Activated CD8-positive, alpha-beta memory T cell treated with anti-CD3 and anti-CD28 coated beads, Interleukin-2, amount 50 U/mL, for 48 hours (primary cell): ENCODE measurements around the gene CNTNAP2.
"Not testable (repeated sequence)": the region's sequence is repeated elsewhere in the genome, so short reads cannot be mapped to it uniquely, and the experiment has no call there.

Experiments used
- DNase-seq: peaks from one replicate; pipeline ENCODE4 v3.0.0-alpha.2; 2020

The CNTNAP2 gene

GRCh38 chr7:146172112-146172511, 55.5 kb downstream of the CNTNAP2 start:
- no peak for DNase-seq

- no peak for DNase-seq
These were observed 59.1 kb downstream of the CNTNAP2 start for GRCh38 chr7:146175716-146176115.

- no peak for DNase-seq
These were observed 60.3 kb downstream of the CNTNAP2 start for GRCh38 chr7:146176860-146177259.

GRCh38 chr7:146177301-146177700, 60.7 kb downstream of the CNTNAP2 start:
- no peak for DNase-seq

GRCh38 chr7:146185844-146186243, 69.2 kb downstream of the CNTNAP2 start:
- DNase-seq, result no peak

GRCh38 chr7:146191428-146191827, 74.8 kb downstream of the CNTNAP2 start:
- DNase-seq, result not testable (repeated sequence)

- no peak for DNase-seq
These were observed 85.3 kb downstream of the CNTNAP2 start for GRCh38 chr7:146201945-146202344.

GRCh38 chr7:146206270-146206669, 89.7 kb downstream of the CNTNAP2 start:
- DNase-seq, result no peak

GRCh38 chr7:146208492-146208891, 91.9 kb downstream of the CNTNAP2 start:
- DNase-seq, result no peak

- no peak for DNase-seq
These were observed 98.2 kb downstream of the CNTNAP2 start for GRCh38 chr7:146214842-146215241.

GRCh38 chr7:146216396-146217041, 99.9 kb downstream of the CNTNAP2 start:
- DNase-seq, result no peak

GRCh38 chr7:146223851-146224250, 107.2 kb downstream of the CNTNAP2 start:
- DNase-seq, result no peak

GRCh38 chr7:146232604-146233003, 116.0 kb downstream of the CNTNAP2 start:
- no peak for DNase-seq

- no peak for DNase-seq
These were observed 118.6 kb downstream of the CNTNAP2 start for GRCh38 chr7:146235195-146235594.

- DNase-seq, result no peak
These were observed 126.1 kb downstream of the CNTNAP2 start for GRCh38 chr7:146242661-146243060.

GRCh38 chr7:146247991-146248390, 131.4 kb downstream of the CNTNAP2 start:
- not testable (repeated sequence) for DNase-seq

- DNase-seq, result not testable (repeated sequence)
These were observed 132.1 kb downstream of the CNTNAP2 start for GRCh38 chr7:146248744-146249143.

- no peak for DNase-seq
These were observed 132.7 kb downstream of the CNTNAP2 start for GRCh38 chr7:146249272-146249671.

GRCh38 chr7:146255609-146256008, 139.0 kb downstream of the CNTNAP2 start:
- DNase-seq, result no peak

GRCh38 chr7:146262527-146262926, 145.9 kb downstream of the CNTNAP2 start:
- DNase-seq, result no peak

GRCh38 chr7:146276888-146277287, 160.3 kb downstream of the CNTNAP2 start:
- no peak for DNase-seq

GRCh38 chr7:146285418-146285817, 168.8 kb downstream of the CNTNAP2 start:
- no peak for DNase-seq

- DNase-seq, result no peak
These were observed 174.1 kb downstream of the CNTNAP2 start for GRCh38 chr7:146290746-146291145.

- no peak for DNase-seq
These were observed 175.3 kb downstream of the CNTNAP2 start for GRCh38 chr7:146291900-146292299.

- DNase-seq, result no peak
These were observed 179.4 kb downstream of the CNTNAP2 start for GRCh38 chr7:146296028-146296427.
